PC-9 (cell line): ENCODE data around the gene PPL. TPM values are rescaled to one million over a fixed set of nuclear protein-coding genes. Genes with fewer than 3 reads are reported as not detected.

Source experiments
- BruUV-seq: library from RNA; stranded (reverse); fragments of 400-500 nt; replicated peaks from 2 replicates; lab custom pipeline; 2021; lab: Mats Ljungman, UMichigan
- CTCF ChIA-PET: fragments of 300-600 bp; sonication (Branson Sonifier 250); formaldehyde crosslinking; loops from one replicate; lab custom pipeline; 2022; ENCODE audit warnings: antibody characterized with exemption; lab: Charles Lee
- POLR2A ChIA-PET: fragments of 300-600 bp; sonication (Branson Sonifier 250); formaldehyde crosslinking; loops from one replicate; lab custom pipeline; 2022; ENCODE audit warnings: antibody characterized with exemption; ENCODE audit not compliant: unreplicated experiment; lab: Charles Lee
- DNase-seq, 2 experiments: peaks; one replicate each; pipeline versions ENCODE4 v3.0.0 to v3.0.0-alpha.2; 2015 to 2022; ENCODE audit warnings: mixed read lengths in 1 of 2
- H2AFZ ChIP-seq: fragments of 200-600 bp; sonication (generic); 2 replicates; pipeline ENCODE4 v1.8.1; 2017; ENCODE audit warnings: antibody characterized with exemption
- H3F3A ChIP-seq: fragments of 200-600 bp; sonication (generic); 2 replicates; pipeline ENCODE4 v1.8.1; 2017; ENCODE audit warnings: antibody characterized with exemption, mild to moderate bottlenecking, low read depth; ENCODE audit not compliant: insufficient read depth
- H3K27ac ChIP-seq: fragments of 200-600 bp; sonication (generic); 2 replicates; pipeline ENCODE4 v1.6.1; 2016; ENCODE audit warnings: mixed run types
- H3K27me3 ChIP-seq: fragments of 200-600 bp; sonication (generic); 2 replicates; pipeline ENCODE4 v1.6.1; 2016; ENCODE audit warnings: low read depth, mixed run types; ENCODE audit not compliant: insufficient read depth
- H3K36me3 ChIP-seq: fragments of 200-600 bp; sonication (generic); 2 replicates; pipeline ENCODE4 v1.6.1; 2016; ENCODE audit warnings: low read depth, mixed run types
- H3K4me1 ChIP-seq: fragments of 200-600 bp; sonication (generic); replicated peaks from 2 replicates; pipeline ENCODE4 v1.6.1; 2016; ENCODE audit warnings: mixed run types; ENCODE audit not compliant: insufficient read depth
- H3K4me2 ChIP-seq: fragments of 200-600 bp; sonication (generic); 2 replicates; pipeline ENCODE4 v1.6.1; 2017; ENCODE audit warnings: mixed run types
- H3K4me3 ChIP-seq: fragments of 200-600 bp; sonication (generic); 2 replicates; pipeline ENCODE4 v1.6.1; 2016; ENCODE audit warnings: mixed run types
- H3K79me2 ChIP-seq: fragments of 200-600 bp; sonication (generic); 2 replicates; pipeline ENCODE4 v1.6.1; 2017; ENCODE audit warnings: low read depth, mixed run types
- H3K9me2 ChIP-seq: fragments of 200-600 bp; sonication (generic); 2 replicates; pipeline ENCODE4 v1.8.1; 2017; ENCODE audit warnings: mild to moderate bottlenecking; ENCODE audit not compliant: insufficient read depth
- H3K9me3 ChIP-seq: fragments of 200-600 bp; sonication (generic); 2 replicates; pipeline ENCODE4 v1.8.1; 2016; ENCODE audit warnings: low read depth; ENCODE audit not compliant: insufficient read depth
- H4K20me1 ChIP-seq: fragments of 200-600 bp; sonication (generic); 2 replicates; pipeline ENCODE4 v1.8.1; 2017; ENCODE audit not compliant: insufficient read depth
- CTCF ChIP-seq: fragments of 200-600 bp; sonication (generic); conservative IDR thresholded peaks from 2 replicates; pipeline ENCODE4 v1.6.1; 2017; ENCODE audit warnings: mixed run types, antibody characterized with exemption, mild to moderate bottlenecking, moderate library complexity
- EZH2 ChIP-seq: fragments of 200-600 bp; sonication (generic); IDR thresholded peaks from 2 replicates; pipeline ENCODE4 v1.8.0; 2017; ENCODE audit warnings: antibody characterized with exemption, low read depth
- intact Hi-C: fragments of 100-400 bp; cut with micrococcal nuclease; formaldehyde crosslinking; loops from one replicate; pipeline ENCODE4 v1.10.0; 2022; ENCODE audit not compliant: unreplicated experiment
- total RNA-seq: library from RNA; stranded (reverse); gene quantifications from 2 replicates; pipeline ENCODE4 v1.2.3, GENCODE V29; 2021

Gene PPL
- total RNA-seq, 1 experiment from 2014 or later, result 187 TPM

GRCh38 chr16:4846503-4846900, 90.4 kb downstream of the PPL start:
- DNase-seq, result peak; percentile 44 to 67
- peaks cover 80% of the 10 kb centered on the region for H3K79me2 ChIP-seq
- peaks cover 27% of the 10 kb centered on the region for H3K36me3 ChIP-seq
- H3K4me2 ChIP-seq, result peak overlapping the region; percentile 93
- H3K4me1 ChIP-seq, result peaks cover 41% of the 10 kb centered on the region
- no peaks in the 10 kb centered on the region for H3K9me2 ChIP-seq
- no peaks in the 10 kb centered on the region for H3K27me3 ChIP-seq
- H2AFZ ChIP-seq, result peak overlapping the region; percentile 73; the same call in 1 of the 2 replicates
- POLR2A ChIA-PET, result interaction anchor here (0.6 to 0.7 kb wide), 2 partner anchors 185 to 251 kb away, joined by 3 to 6 read pairs; partner anchors contain the start of gene EEF2KMT
- H3K27ac ChIP-seq, result 0 out of 2 replicates have a peak overlapping the region, but pooled peaks have one; percentile 7
- no peaks in the 10 kb centered on the region for H3K9me3 ChIP-seq
- intact Hi-C loops, result loop anchor here (2.0 kb wide), 1 partner anchor 36 kb away; no protein-coding TSS in a partner anchor
- peaks cover 50% of the 10 kb centered on the region for H3F3A ChIP-seq
- CTCF ChIA-PET, result no interaction called here
- H3K4me3 ChIP-seq, result peak overlapping the region; percentile 94
- peaks cover 26% of the 10 kb centered on the region; the same call in 1 of the 2 replicates for H4K20me1 ChIP-seq
- no TSS peak for BruUV-seq
- no peak for TF ChIP-seq EZH2
- no peak for TF ChIP-seq CTCF

GRCh38 chr16:4840984-4841383, 96.0 kb downstream of the PPL start:
- Histone ChIP-seq H3K27me3 (no peaks in the 10 kb centered on the region), H3K4me1 (peaks cover 8% of the 10 kb centered on the region), H3K9me2 (no peaks in the 10 kb centered on the region), H2AFZ (no peak overlapping the region), H3K36me3 (peaks cover 46% of the 10 kb centered on the region), H3K4me3 (no peak overlapping the region), H3K79me2 (peaks cover 30% of the 10 kb centered on the region), H3K27ac (no peak overlapping the region), H4K20me1 (peaks cover 13% of the 10 kb centered on the region; the same call in 1 of the 2 replicates), H3F3A (peaks cover 40% of the 10 kb centered on the region; the same call in 1 of the 2 replicates), H3K4me2 (no peak overlapping the region), H3K9me3 (no peaks in the 10 kb centered on the region)
- ChIA-PET CTCF (no interaction called here), POLR2A (no interaction called here)
- intact Hi-C loops, result no loop called here
- no TSS peak for BruUV-seq
- TF ChIP-seq CTCF (no peak), EZH2 (no peak)
- DNase-seq, result no peak

- no peaks in the 10 kb centered on the region for H3K27me3 ChIP-seq
- peaks cover 5% of the 10 kb centered on the region for H4K20me1 ChIP-seq
- DNase-seq, result no peak
- no peak overlapping the region for H2AFZ ChIP-seq
- peaks cover 46% of the 10 kb centered on the region for H3K36me3 ChIP-seq
- CTCF ChIA-PET, result no interaction called here
- peaks cover 37% of the 10 kb centered on the region; the same call in 1 of the 2 replicates for H3F3A ChIP-seq
- no peak overlapping the region for H3K4me2 ChIP-seq
- no peak overlapping the region for H3K27ac ChIP-seq
- no peaks in the 10 kb centered on the region for H3K4me1 ChIP-seq
- POLR2A ChIA-PET, result no interaction called here
- H3K9me3 ChIP-seq, result no peaks in the 10 kb centered on the region
- TF ChIP-seq CTCF (no peak), EZH2 (no peak)
- H3K4me3 ChIP-seq, result no peak overlapping the region
- BruUV-seq, result no TSS peak
- peaks cover 19% of the 10 kb centered on the region for H3K79me2 ChIP-seq
- intact Hi-C loops, result no loop called here
- H3K9me2 ChIP-seq, result no peaks in the 10 kb centered on the region
Measured at GRCh38 chr16:4839942-4840341, 97.0 kb downstream of the PPL start.
